Measurements from ENCODE around the gene STARD7. TPM values are rescaled to one million over a fixed set of nuclear protein-coding genes. Genes with fewer than 3 reads are reported as not detected.

STARD7 gene
- total and polyA plus RNA-seq, 2 of the 13 experiments (the other 11 are each of a cell fraction or from before 2014, with no cell fraction given), result 88.2 to 300 TPM

Other genes with a start within 250 kb of the STARD7 start
- 8.1 and 36.2 TPM in 2 replicates for gene ANKRD36C, start 217.0 kb downstream of the STARD7 start, total RNA-seq (2016; rRNA removed; fragmentation: Illumina TruSeq; extraction: Trizol)
- gene ANKRD36C, start 217.0 kb downstream of the STARD7 start, polyA plus RNA-seq (2011; rRNA removed), result 5.3 and 5.4 TPM in 2 replicates
- gene GPAT2, start 173.9 kb downstream of the STARD7 start, total RNA-seq (2016; rRNA removed; fragmentation: Illumina TruSeq; extraction: Trizol), result not detected in 2 replicates
- gene GPAT2, start 173.9 kb downstream of the STARD7 start, polyA plus RNA-seq (2011; rRNA removed), result not detected in 2 replicates
- not detected in 2 replicates for gene ADRA2B, start 92.3 kb downstream of the STARD7 start, total RNA-seq (2016; rRNA removed; fragmentation: Illumina TruSeq; extraction: Trizol)
- not detected in 2 replicates for gene ADRA2B, start 92.3 kb downstream of the STARD7 start, polyA plus RNA-seq (2011; rRNA removed)
- not detected in 2 replicates for gene ASTL, start 70.3 kb downstream of the STARD7 start, total RNA-seq (2016; rRNA removed; fragmentation: Illumina TruSeq; extraction: Trizol)
- not detected in 2 replicates for gene ASTL, start 70.3 kb downstream of the STARD7 start, polyA plus RNA-seq (2011; rRNA removed)
- gene DUSP2, start 63.4 kb downstream of the STARD7 start, total RNA-seq (2016; rRNA removed; fragmentation: Illumina TruSeq; extraction: Trizol), result not detected in 2 replicates
- gene DUSP2, start 63.4 kb downstream of the STARD7 start, polyA plus RNA-seq (2011; rRNA removed), result not detected in 2 replicates
- gene TMEM127, start 57.2 kb upstream of the STARD7 start, total RNA-seq (2016; rRNA removed; fragmentation: Illumina TruSeq; extraction: Trizol), result 15.7 and 21.5 TPM in 2 replicates
- 33.9 and 45.2 TPM in 2 replicates for gene TMEM127, start 57.2 kb upstream of the STARD7 start, polyA plus RNA-seq (2011; rRNA removed)
- 99.3 and 118 TPM in 2 replicates for gene CIAO1, start 57.4 kb upstream of the STARD7 start, total RNA-seq (2016; rRNA removed; fragmentation: Illumina TruSeq; extraction: Trizol)
- 109 and 120 TPM in 2 replicates for gene CIAO1, start 57.4 kb upstream of the STARD7 start, polyA plus RNA-seq (2011; rRNA removed)
- 99.0 and 163 TPM in 2 replicates for gene SNRNP200, start 96.7 kb upstream of the STARD7 start, total RNA-seq (2016; rRNA removed; fragmentation: Illumina TruSeq; extraction: Trizol)
- 228 and 232 TPM in 2 replicates for gene SNRNP200, start 96.7 kb upstream of the STARD7 start, polyA plus RNA-seq (2011; rRNA removed)
- 8.7 and 11.7 TPM in 2 replicates for gene ITPRIPL1, start 116.5 kb upstream of the STARD7 start, total RNA-seq (2016; rRNA removed; fragmentation: Illumina TruSeq; extraction: Trizol)
- 4.3 and 6.3 TPM in 2 replicates for gene ITPRIPL1, start 116.5 kb upstream of the STARD7 start, polyA plus RNA-seq (2011; rRNA removed)
- 48.8 and 66.9 TPM in 2 replicates for gene NCAPH, start 126.9 kb upstream of the STARD7 start, total RNA-seq (2016; rRNA removed; fragmentation: Illumina TruSeq; extraction: Trizol)
- 13.5 and 22.8 TPM in 2 replicates for gene NCAPH, start 126.9 kb upstream of the STARD7 start, polyA plus RNA-seq (2011; rRNA removed)